ENCODE measurements around the gene CHCHD10. TPM values are rescaled to one million over a fixed set of nuclear protein-coding genes. Genes with fewer than 3 reads are reported as not detected.

Gene CHCHD10
- total and polyA plus RNA-seq, 2 of the 8 experiments (the other 6 are each of a cell fraction or from before 2014, with no cell fraction given), result 58.3 to 94.5 TPM

GRCh38 chr22:23775779-23776375 is 8.1 kb upstream of the CHCHD10 start (continued):
- TF ChIP-seq BACH1 (IDR thresholded peaks at IDR 0.05; ENCODE audit: low read length), result no peak
